GM19438 (cell line): ENCODE measurements around the gene ASAP2.

Source experiments
- ATAC-seq: cut with Tn5 transposase; IDR thresholded peaks from one replicate; pipeline ENCODE4 v1.9.1; 2021; ENCODE audit warnings: low read depth; ENCODE audit not compliant: unreplicated experiment

ASAP2 gene

DNA sequence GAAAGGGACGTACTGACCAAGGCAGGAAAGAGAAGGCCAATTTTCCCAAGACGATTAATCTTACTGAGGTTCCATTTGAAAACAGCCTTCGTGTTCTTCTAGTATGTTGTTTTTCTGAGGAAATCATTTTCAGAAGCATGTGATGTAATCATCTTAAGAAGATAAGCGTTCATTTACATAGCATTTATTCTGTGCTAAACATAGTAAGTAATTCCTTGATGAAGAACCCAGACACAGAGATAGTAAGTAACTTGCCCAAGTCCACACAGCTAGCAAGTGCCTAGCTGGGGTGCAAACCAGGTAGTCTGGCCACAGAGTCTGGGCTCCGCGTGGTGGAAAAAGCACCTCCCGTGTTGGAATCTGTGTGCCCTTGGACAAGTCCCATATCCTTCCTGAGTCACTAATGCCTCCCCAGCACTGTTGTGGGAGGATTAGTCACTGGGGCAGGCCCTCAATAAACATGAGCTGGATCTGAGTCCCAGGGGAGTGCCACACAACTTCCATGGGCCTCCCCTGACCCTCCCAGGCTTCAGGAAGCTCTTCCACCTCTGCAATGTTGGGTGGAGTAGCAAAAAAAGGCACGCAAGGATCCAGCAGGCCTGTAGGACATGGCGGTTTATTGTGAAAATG is 26.9 kb upstream of the ASAP2 start:
- ATAC-seq: no peak

DNA sequence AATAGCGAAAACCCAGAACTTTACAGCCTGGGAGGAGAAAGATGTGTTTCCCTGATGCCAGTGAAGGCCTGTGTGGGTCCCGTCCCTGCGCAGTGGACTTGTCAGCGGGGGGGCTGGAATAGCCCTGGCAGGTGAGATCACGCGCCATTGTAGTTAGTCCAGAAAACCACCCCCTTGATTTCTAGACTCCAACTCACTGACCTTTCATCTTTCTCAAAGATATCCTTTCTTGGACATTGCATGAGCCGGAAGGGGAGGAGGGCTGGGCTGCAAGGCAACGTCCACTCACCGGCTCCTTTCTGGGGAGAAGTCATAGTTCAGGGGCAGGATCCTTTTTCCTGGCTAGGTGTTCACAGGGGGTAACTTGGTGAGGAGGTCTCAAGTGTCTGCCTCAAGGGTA is 22.3 kb upstream of the ASAP2 start:
- ATAC-seq: no peak

DNA sequence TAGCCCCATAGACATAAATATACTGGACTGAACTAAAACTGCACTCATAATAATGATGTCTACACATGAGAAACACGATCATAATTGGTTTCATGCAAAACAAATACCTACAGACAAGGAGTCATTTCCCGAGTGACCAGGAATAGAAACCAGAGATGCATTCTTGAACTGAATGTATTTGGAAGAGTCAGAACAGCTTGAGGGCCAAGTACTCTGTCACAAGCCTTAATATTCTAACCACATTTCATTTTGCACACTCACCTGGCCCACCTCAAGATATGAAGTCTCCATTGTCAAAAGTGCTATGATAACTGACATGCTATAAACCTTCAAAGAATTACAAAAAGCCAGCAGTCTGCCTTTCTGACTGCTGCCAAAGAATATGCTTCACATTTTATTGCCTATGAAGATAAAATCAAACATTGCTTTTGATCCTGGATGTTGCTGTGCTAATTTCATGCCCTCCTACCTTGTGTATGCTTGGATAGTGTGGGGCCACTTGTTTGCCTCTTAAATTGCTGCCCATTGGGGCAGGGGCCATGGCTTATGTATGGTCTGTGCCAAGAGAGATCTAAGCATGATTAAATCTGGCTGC is 18.9 kb upstream of the ASAP2 start:
- ATAC-seq: no peak

DNA sequence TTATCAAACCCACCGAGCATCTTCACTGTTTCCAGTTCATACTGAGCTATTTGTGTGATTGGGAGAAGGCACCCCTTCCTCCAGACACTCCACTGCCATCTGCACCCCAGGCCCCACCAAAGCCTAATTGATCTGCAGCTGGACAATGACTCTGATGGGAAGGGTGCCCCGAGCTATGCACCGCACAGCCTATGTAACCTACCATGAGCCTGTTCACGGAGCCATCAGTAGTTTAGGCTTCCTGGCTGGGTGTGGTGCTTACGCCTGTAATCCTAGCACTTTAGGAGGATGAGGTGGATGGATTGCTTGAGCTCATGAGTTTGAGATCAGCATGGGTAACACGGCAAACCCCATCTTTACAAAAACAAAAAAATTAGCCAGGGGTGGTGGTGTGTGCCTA is 17.8 kb upstream of the ASAP2 start:
- no peak for ATAC-seq

DNA sequence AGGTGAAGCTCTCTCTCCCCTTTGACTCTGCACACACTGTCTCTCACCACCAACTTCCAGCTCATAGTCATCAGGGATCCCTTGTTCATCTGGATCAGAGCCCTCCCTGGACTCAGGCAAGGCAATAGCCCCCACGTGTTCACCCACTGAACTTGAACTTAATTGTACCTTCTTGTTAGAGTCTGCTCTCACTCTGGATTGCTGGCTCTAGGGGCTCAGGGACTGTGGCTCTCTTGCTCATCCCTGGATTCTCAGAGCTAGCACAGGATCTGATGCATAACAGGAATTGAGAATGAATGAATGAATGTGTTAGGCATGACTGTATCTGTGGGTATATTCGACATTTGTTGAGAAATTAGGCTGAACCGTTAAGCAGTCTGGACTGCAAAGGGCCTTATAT is 16.7 kb upstream of the ASAP2 start:
- no peak for ATAC-seq

DNA sequence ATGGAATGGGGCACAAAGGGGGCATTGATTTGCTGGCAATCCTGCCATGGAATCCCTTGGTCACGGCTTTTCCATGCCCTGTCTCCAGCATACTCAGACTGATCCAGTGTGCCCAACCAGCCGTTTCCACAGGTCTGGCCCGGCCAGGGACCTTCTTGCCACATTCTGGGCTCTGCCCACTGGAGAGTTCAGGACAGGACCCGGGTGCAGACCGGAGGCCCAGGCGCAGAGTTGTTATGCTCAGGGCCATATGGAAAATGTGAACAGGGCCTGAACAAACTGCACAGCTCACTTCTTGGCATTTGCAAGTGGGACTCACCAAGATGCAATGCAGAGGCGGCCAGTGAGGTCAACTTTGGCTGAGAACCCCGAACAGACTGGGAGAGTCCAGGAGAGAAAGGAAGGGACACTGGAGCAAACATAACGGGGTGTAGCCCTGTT is 15.6 kb upstream of the ASAP2 start:
- ATAC-seq: no peak

DNA sequence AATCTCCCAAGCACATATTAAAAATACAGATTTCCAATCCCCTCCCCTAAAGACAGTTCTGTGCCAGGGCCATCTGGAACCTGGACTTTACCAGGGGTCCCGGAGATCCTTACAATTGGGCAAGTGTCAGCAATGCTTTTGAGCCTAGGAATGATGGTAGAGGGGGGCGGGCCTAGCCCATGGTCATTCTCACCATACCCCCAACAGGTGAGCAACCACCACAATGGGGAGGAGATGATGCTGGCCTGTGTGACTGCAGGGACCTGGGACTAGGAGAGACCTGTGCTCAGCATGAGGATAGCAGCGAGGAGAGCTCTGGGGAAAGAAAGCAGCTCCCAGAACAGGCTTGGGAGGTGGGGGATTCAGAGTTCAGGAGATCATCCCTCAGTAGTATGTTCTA is 13.9 kb upstream of the ASAP2 start:
- no peak for ATAC-seq

DNA sequence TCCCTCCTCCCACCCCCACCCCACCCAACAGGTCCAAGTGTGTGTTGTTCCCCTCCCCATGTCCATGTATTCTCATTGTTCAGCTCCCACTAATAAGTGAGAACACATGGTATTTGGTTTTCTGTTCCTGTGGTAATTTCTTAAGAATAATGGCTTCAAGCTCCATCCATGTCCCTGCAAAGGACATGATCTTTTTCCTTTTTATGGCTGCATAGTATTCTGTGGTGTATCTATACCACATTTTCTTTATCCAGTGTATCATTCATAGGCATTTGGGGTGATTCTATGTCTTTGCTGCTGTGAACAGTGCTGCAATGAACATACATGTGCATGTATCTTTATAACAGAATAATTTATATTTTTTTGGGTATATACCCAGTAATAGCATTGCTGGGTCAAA is 12.3 kb upstream of the ASAP2 start:
- no peak for ATAC-seq

DNA sequence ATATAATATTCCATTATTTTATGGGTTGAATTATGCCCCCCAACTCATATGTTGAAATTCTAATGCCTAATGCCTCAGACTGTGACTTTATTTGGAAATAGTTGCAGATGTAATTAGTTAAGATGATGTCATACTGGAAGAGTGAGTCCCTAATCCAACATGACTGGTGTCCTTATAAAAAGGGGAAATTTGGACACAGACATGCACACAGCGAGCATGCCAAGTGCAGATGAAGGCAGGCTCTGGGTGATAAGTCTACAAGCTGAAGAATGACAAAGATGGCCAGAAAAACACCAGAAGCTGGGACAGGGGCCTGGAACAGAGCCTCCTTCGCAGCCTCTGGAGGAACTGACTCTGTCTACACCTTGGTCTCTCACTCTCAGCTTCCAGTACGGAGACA is 10.0 kb upstream of the ASAP2 start:
- no peak for ATAC-seq

DNA sequence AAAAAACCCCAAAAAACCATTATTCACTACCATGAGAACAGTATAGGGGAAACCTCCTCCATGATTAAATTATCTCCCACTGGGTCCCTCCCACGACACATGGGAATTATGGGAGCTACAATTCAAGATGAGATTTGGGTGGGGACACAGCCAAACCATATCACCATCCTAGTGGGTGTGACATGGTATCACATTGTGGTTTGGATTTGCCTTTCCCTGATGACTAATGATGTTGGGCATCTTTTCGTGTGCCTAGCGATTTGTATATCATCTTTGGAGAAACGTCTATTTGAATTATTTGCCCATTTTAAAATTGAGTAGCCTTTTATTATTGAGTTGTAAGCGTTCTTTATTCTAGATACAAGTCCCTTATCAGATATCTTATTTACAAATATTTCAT is 8.7 kb upstream of the ASAP2 start:
- no peak for ATAC-seq

DNA sequence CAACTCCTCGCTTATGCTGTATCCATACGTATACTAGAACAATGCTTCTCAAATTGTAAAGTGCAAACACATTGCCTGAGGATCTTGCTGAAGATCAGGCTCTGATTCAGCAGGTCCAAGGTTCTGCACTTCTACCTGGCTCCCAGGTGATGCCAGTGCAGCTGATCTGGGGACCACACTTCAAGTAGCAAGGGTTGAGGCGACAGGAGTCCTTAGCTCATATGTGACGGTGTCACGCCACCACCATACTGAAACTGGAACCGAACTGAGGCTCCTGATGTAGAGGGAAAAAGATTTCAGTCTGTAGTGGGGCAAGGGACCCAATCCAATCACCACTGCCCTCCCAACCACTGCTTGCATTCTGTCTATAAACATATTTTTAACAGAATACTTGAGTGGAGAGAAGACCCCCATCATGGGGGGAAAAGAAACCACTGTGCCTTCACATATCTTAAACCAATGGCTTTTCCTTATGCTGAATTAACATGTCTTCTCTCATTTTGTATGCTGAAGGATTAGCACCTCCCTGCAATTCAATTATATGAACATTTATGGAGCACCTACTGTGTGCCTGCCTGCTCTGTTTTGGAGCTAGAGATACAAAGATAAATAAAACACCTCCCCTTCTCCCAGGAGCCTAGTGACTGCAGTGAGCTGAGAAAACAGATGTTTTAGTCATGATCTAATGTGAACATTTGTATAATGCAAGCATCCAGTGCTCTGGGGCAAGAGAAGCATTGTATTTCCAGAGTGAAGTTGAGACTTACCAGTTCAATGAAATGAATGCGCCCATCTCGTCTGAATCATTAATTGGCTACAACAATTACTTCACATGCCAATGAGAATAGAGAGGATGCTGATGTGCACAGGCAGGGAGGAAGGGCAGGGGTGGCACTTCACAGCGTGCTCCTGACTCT is 6.6 kb upstream of the ASAP2 start:
- no peak for ATAC-seq

DNA sequence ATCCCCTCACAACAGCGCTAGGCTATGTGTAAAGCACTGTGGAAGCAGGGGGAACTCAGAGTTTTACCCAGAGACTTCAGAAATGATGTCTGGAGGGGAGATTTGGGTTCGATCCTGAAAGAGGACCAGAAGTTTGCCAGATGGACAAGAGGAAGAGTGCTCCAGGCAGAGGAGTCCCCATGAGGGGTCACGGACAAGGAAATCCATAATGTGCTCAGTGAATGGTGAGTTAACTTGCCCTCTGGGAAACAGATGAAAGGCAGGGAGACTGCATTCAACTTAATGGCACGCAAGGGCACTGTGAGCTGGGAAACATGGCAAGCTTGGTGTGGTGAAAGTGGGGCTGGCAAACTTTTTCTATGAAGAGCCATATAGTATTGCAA is 6.0 kb upstream of the ASAP2 start:
- ATAC-seq: no peak

DNA sequence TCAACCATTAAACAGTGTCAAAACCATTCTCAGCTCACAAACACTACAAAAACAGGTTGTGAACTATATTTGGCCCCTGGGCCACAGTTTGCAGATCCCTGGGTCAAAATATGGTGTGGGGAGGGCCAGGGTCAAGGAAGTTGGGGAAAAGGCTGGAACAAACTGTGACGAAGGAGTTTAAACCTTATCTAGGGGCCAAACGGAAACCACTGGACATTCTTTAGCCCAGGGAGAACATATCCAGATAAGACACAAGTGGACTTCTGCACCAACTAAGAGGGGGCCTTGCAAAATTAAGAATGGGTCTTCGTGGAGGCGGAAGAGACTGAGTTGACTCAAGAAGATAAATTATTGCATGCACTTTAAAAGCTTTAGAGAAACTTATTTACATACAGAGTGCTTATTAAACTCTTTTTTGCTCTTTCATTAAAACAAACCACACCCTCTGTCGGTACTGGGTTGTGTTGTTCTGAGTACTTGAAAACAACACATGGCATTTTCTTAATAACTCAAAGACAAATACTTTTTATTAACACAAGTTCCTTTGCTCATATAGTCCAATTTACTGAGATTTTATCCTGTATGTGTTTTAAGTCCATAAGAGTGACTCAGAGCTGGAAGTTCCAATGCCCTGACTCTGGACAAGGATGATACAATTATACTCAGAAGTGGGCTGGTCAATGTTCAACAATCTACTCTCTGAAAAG is 5.3 kb upstream of the ASAP2 start:
- ATAC-seq: no peak

DNA sequence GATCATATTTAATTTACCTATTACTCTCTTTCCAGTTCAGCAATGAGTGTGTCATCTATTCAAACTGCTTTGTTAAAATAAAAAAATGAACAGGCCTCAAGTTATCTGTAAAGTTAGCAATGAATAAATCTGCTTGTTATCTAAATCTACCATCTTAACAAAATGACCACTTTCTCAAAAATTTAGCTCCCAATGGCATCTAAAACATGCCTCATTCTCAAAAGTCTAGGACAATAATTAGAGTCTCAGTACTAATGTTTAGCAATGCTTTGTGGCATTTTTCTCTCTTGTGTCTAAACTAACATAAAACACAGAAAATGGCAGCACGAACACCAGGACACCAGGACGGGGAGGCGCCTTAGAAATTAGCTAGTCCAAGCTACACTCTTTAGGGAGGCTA is 3.6 kb upstream of the ASAP2 start:
- no peak for ATAC-seq

DNA sequence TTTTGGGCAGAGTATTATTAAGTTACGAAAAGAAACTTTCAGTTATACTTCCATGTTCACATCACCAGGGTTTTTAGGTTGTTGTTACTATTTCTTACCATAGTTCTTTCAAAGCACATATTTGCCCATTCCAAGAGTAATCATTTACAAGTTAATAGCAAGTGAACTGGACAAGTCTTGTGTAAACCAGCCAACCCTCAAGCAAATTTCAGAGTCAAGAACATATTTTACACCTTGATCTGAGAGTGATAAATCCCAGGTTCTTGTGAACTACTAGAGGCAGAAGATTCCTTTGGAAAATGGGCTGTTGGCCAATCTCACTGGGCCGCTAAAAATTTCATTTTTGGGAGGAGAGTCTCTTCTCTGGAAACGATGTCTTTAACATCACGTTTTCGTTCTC is 2.7 kb upstream of the ASAP2 start:
- ATAC-seq: no peak

DNA sequence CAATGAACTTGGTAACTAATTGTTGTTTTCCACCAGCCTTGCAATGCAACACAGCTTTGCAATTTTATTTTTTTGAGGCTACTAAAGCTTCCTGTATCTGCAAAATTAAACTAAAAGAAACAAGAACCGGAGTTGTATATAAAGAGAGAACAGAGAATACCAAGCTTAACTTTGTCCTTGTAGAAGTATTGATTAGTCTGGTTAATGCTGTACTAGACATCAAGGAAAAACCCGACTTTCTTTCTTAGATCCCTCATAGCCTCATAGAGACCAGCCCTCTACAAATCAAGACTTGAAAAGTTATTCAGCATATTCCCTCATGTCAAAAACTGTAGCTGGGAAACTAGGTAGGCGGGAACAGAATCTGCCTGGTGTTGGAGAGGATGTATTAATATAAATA is 1.7 kb upstream of the ASAP2 start:
- ATAC-seq: no peak

DNA sequence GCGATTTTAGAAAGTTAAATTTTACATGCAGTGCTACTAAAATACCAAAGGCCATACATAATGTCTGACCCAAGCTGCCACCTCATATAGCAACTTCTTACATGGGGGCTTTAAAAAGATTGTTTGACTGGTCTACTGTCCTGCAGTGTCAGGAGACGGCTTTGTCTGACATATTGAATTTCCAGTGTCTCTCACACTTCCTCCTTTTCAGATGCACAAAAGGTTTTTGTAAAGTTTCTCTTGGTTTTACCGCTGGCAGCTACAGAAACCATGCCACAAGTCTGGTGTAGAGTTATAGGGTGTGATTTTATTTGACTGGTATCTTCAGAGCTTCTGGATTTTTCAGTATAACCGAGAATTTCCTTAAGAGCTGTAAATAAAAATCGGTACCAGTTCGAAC is 1.1 kb upstream of the ASAP2 start:
- ATAC-seq: no peak

DNA sequence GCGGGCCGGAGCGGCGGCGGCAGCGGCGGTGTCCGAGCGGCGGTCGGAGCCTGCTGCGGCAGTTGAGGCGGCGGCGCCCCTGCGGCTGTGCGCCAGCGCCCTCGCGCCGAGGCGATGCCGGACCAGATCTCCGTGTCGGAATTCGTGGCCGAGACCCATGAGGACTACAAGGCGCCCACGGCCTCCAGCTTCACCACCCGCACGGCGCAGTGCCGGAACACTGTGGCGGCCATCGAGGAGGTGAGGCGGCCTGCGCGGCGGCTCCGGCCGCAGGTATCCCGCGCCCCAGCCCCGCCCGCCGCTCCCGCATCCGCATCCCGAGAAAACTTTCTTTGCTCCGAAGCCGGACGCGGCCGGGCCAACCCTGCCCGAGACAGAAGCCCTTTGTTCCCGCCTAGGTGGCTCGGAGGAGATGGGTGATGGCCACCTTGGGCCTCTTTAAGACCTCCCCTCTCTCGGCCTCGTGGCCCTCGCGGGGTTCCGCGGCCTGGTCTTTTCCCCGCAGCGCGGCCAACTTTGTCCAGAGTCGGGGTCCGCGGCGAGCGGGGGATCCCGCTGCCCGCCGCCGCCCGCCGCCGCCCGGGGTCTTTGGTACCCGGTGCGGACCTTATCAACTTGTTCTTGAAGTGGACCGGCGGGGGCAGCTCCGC is 504 bp downstream of the ASAP2 start:
- peak; percentile 12 for ATAC-seq

DNA sequence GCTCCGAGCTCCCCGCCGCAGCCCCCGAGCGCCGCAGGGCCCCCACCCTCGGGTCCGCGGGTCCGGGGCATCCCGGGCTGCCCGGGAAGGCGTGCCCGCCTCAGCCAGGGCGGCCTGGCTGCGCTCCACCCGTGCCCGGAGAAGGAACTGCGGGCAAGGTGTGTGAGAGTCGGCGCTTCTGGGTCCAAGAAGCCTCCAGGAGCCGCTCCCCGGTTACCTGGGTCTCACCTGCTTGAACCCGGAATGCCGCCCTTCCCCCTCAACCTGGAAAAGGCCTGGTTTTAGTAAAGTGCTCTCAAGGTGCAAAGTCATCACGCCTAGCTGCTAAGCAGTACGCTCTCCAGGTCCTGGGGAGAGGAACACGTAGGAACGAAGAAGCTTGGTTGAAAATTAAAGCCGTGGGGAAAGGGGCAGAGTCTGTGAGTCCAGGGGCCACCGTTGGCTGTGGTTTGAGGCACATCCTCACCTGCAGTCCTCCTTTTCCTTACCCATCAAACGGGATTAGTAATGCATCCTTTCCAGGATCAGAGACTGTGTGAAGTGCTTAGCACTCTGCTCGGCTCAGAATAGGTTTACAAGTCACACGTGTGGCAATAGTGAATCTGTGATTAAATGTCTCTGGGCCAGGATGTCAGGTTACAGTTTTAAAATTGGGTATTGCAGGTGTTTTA is 1.2 kb downstream of the ASAP2 start:
- ATAC-seq: peak; percentile 15

DNA sequence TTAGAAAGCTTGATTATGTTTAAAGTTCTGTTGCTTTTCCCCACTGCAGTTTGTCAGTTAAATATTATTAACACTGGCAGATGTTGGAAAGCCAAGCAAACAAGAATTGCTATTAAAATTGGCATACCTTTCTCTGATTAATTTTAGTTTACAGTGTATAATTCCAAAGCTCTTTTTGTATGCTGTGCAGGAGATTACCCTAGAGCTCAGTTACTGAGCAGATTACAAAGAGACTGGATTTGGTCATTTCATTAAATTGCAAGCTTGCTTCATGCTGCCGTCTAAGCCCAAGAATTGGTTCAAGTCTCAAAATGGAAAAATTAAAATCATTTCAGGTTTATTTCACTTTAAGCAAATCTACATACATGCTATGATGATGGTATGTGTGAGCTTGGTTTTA is 2.3 kb downstream of the ASAP2 start:
- no peak for ATAC-seq
